H9 (cell line): ENCODE results near the gene CDC42EP1. TPM values are rescaled to one million over a fixed set of nuclear protein-coding genes. Genes with fewer than 3 reads are reported as not detected.

Experiments used
- DNase-seq: peaks from one replicate; pipeline ENCODE4 v3.0.0-alpha.2; 2017
- H2AFZ ChIP-seq: one replicate; pipeline ENCODE4 v1.6.1; 2013; ENCODE audit warnings: mild to moderate bottlenecking, low read length, control low read depth, moderate library complexity
- H2AK5ac ChIP-seq: 2 replicates; pipeline ENCODE4 v1.6.1; 2013; ENCODE audit warnings: low read length, control low read depth, mixed read lengths; ENCODE audit not compliant: insufficient read length
- H2BK120ac ChIP-seq: one replicate; pipeline ENCODE4 v1.6.1; 2013; ENCODE audit warnings: low read depth, mild to moderate bottlenecking, low read length, control low read depth, inconsistent platforms; ENCODE audit not compliant: poor library complexity, severe bottlenecking
- H2BK12ac ChIP-seq: 2 replicates; pipeline ENCODE4 v1.6.1; 2013; ENCODE audit warnings: low read length, control low read depth, mixed read lengths, low read depth; ENCODE audit not compliant: insufficient read length
- H2BK15ac ChIP-seq: 2 replicates; pipeline ENCODE4 v1.6.1; 2013; ENCODE audit warnings: low read depth, low read length, control low read depth
- H2BK20ac ChIP-seq: one replicate; pipeline ENCODE4 v1.6.1; 2013; ENCODE audit warnings: low read depth, mild to moderate bottlenecking, low read length, control low read depth, inconsistent platforms; ENCODE audit not compliant: poor library complexity, severe bottlenecking
- H2BK5ac ChIP-seq: 2 replicates; pipeline ENCODE4 v1.6.1; 2013; ENCODE audit warnings: low read length, control low read depth, mixed read lengths; ENCODE audit not compliant: insufficient read length
- H3K14ac ChIP-seq: 2 replicates; pipeline ENCODE4 v1.6.1; 2013; ENCODE audit warnings: low read length, control low read depth; ENCODE audit not compliant: insufficient read depth
- H3K18ac ChIP-seq: 2 replicates; pipeline ENCODE4 v1.6.1; 2013; ENCODE audit warnings: low read depth, mild to moderate bottlenecking, mixed read lengths, low read length, control low read depth; ENCODE audit not compliant: insufficient read length
- H3K23ac ChIP-seq: 2 replicates; pipeline ENCODE4 v1.6.1; 2013; ENCODE audit warnings: low read length, control low read depth, mixed read lengths, low read depth; ENCODE audit not compliant: insufficient read length
- H3K23me2 ChIP-seq: 2 replicates; pipeline ENCODE4 v1.6.1; 2013; ENCODE audit warnings: low read depth, mild to moderate bottlenecking, mixed read lengths, low read length, control low read depth; ENCODE audit not compliant: insufficient read length, poor library complexity, severe bottlenecking
- H3K27ac ChIP-seq: 2 replicates; pipeline ENCODE4 v1.5.1; 2013; ENCODE audit warnings: low read length, control low read depth, mixed read lengths, low read depth; ENCODE audit not compliant: insufficient read length
- H3K27me3 ChIP-seq: 2 replicates; pipeline ENCODE4 v1.6.1; 2013; ENCODE audit warnings: low read length, control low read depth, inconsistent platforms; ENCODE audit not compliant: insufficient read depth
- H3K4ac ChIP-seq: 2 replicates; pipeline ENCODE4 v1.6.1; 2013; ENCODE audit warnings: low read depth, mild to moderate bottlenecking, control low read depth, inconsistent platforms, low read length, moderate library complexity
- H3K4me1 ChIP-seq: 2 replicates; pipeline ENCODE4 v1.6.1; 2013; ENCODE audit warnings: low read length, control low read depth, inconsistent platforms; ENCODE audit not compliant: insufficient read depth
- H3K4me2 ChIP-seq: 2 replicates; pipeline ENCODE4 v1.6.1; 2013; ENCODE audit warnings: low read length, control low read depth, mixed read lengths; ENCODE audit not compliant: insufficient read length, insufficient read depth
- H3K56ac ChIP-seq: 2 replicates; pipeline ENCODE4 v1.6.1; 2013; ENCODE audit warnings: low read depth, mild to moderate bottlenecking, mixed read lengths, low read length, control low read depth; ENCODE audit not compliant: insufficient read length
- H3K79me1 ChIP-seq: 2 replicates; pipeline ENCODE4 v1.6.1; 2013; ENCODE audit warnings: low read depth, mild to moderate bottlenecking, moderate library complexity, low read length, control low read depth, inconsistent platforms; ENCODE audit not compliant: insufficient read depth, poor library complexity, severe bottlenecking
- H3K79me2 ChIP-seq: 2 replicates; pipeline ENCODE4 v1.6.1; 2013; ENCODE audit warnings: low read length, control low read depth, inconsistent platforms; ENCODE audit not compliant: insufficient read depth
- H3K9ac ChIP-seq: 2 replicates; pipeline ENCODE4 v1.6.1; 2013; ENCODE audit warnings: low read length, control low read depth, mixed read lengths; ENCODE audit not compliant: insufficient read length; ENCODE audit errors: extremely low read depth
- H3K9me3 ChIP-seq: one replicate; pipeline ENCODE4 v1.6.1; 2013; ENCODE audit warnings: low read depth, low read length, inconsistent platforms; ENCODE audit not compliant: control insufficient read depth
- H3T11ph ChIP-seq: one replicate; pipeline ENCODE4 v1.6.1; 2013; ENCODE audit warnings: mild to moderate bottlenecking, low read length, control low read depth, inconsistent platforms
- H4K20me1 ChIP-seq: one replicate; pipeline ENCODE4 v1.6.1; 2013; ENCODE audit not compliant: control insufficient read depth, insufficient read length, insufficient read depth
- H4K5ac ChIP-seq: 2 replicates; pipeline ENCODE4 v1.6.1; 2013; ENCODE audit warnings: low read depth, mild to moderate bottlenecking, mixed read lengths, low read length, control low read depth; ENCODE audit not compliant: insufficient read length
- H4K8ac ChIP-seq: replicated peaks from 2 replicates; pipeline ENCODE4 v1.6.1; 2013; ENCODE audit warnings: low read length, control low read depth, mixed read lengths, low read depth; ENCODE audit not compliant: insufficient read length
- H4K91ac ChIP-seq: 2 replicates; pipeline ENCODE4 v1.6.1; 2013; ENCODE audit warnings: low read depth, mild to moderate bottlenecking, moderate library complexity, mixed read lengths, low read length, control low read depth; ENCODE audit not compliant: insufficient read length
- H3K27ac Mint-ChIP-seq, 3 experiments: 2 replicates in 2 of 3; 3 replicates in 1 of 3; pipeline ENCODE4 v1.8.0; 2020 to 2021; ENCODE audit warnings: mixed read lengths in 3 of 3, mild to moderate bottlenecking in 1 of 3, moderate library complexity in 1 of 3
- H3K27me3 Mint-ChIP-seq: 2 replicates; pipeline ENCODE4 v1.8.0; 2021; ENCODE audit warnings: low read depth, mild to moderate bottlenecking, moderate library complexity, mixed read lengths
- H3K36me3 Mint-ChIP-seq, 3 experiments: 2 replicates in 2 of 3; 3 replicates in 1 of 3; pipeline ENCODE4 v1.8.0; 2020 to 2021; ENCODE audit warnings: low read depth in 3 of 3, mixed read lengths in 3 of 3; ENCODE audit not compliant: insufficient read depth in 1 of 3
- H3K4me1 Mint-ChIP-seq, 2 experiments: 2 replicates each; pipeline ENCODE4 v1.8.0; 2020; ENCODE audit warnings: mixed read lengths in 2 of 2
- H3K4me3 Mint-ChIP-seq, 2 experiments: 2 replicates in 1 of 2; 3 replicates in 1 of 2; pipeline ENCODE4 v1.8.0; 2020 to 2021; ENCODE audit warnings: mild to moderate bottlenecking in 2 of 2, mixed read lengths in 2 of 2, moderate library complexity in 1 of 2
- H3K9me3 Mint-ChIP-seq, 2 experiments: 2 replicates in 1 of 2; 3 replicates in 1 of 2; pipeline ENCODE4 v1.8.0; 2020; ENCODE audit warnings: mild to moderate bottlenecking in 2 of 2, mixed read lengths in 2 of 2, moderate library complexity in 1 of 2
- WGBS: extraction: QIAGEN DNeasy Blood & Tissue Kit; methylation state at CpG from one replicate; pipeline ENCODE4 v1.1.7; 2013; ENCODE audit warnings: missing lambda C conversion rate, low lambda C conversion rate, mixed read lengths; ENCODE audit not compliant: insufficient read length; ENCODE audit errors: extremely low coverage; 5-methylcytosine and 5-hydroxymethylcytosine counted together
- total RNA-seq: library from RNA; stranded (reverse); gene quantifications from 2 replicates; pipeline ENCODE4 v1.2.1, GENCODE V29; 2021
- TF ChIP-seq, protein P1 (sequence below): fragments of 200-600 bp; sonication (generic); conservative IDR thresholded peaks from 3 replicates; pipeline ENCODE4 v1.8.0; 2021; ENCODE audit warnings: antibody characterized with exemption, mild to moderate bottlenecking

The CDC42EP1 gene
- total RNA-seq, 1 experiment from 2014 or later, result 23.0 TPM

GRCh38 chr22:37618674-37619073, 58.4 kb downstream of the CDC42EP1 start:
- no peak overlapping the region for H4K8ac ChIP-seq
- no peaks in the 10 kb centered on the region for H4K20me1 ChIP-seq
- H3K18ac ChIP-seq, result no peak overlapping the region
- no peaks in the 10 kb centered on the region for H3K27me3 ChIP-seq
- Mint-ChIP-seq H3K36me3 (peaks cover 10 to 50% (median 49%) of the 10 kb centered on the region in 3 experiments; a peak in 6 of 7 replicates), H3K27me3 (no peaks in the 10 kb centered on the region; the same call in 1 of the 2 replicates), H3K9me3 (no peaks in the 10 kb centered on the region), H3K27ac (no peak overlapping the region), H3K4me3 (no peak overlapping the region), H3K4me1 (peaks cover 1% of the 10 kb centered on the region in 2 experiments)
- H3K4me2 ChIP-seq, result no peak overlapping the region
- no peak overlapping the region for H3K9ac ChIP-seq
- no peak overlapping the region for H2BK12ac ChIP-seq
- H3K79me1 ChIP-seq, result no peaks in the 10 kb centered on the region
- H2AK5ac ChIP-seq, result no peak overlapping the region
- H2BK120ac ChIP-seq, result no peak overlapping the region
- no peak overlapping the region for H4K91ac ChIP-seq
- H2BK20ac ChIP-seq, result no peak overlapping the region
- no peak overlapping the region for H3K56ac ChIP-seq
- H2BK15ac ChIP-seq, result no peak overlapping the region
- no peak overlapping the region for H3T11ph ChIP-seq
- peaks cover under 1% of the 10 kb centered on the region; the same call in 1 of the 2 replicates for H3K4me1 ChIP-seq
- no peak overlapping the region for H3K23ac ChIP-seq
- TF ChIP-seq, protein P1, sequence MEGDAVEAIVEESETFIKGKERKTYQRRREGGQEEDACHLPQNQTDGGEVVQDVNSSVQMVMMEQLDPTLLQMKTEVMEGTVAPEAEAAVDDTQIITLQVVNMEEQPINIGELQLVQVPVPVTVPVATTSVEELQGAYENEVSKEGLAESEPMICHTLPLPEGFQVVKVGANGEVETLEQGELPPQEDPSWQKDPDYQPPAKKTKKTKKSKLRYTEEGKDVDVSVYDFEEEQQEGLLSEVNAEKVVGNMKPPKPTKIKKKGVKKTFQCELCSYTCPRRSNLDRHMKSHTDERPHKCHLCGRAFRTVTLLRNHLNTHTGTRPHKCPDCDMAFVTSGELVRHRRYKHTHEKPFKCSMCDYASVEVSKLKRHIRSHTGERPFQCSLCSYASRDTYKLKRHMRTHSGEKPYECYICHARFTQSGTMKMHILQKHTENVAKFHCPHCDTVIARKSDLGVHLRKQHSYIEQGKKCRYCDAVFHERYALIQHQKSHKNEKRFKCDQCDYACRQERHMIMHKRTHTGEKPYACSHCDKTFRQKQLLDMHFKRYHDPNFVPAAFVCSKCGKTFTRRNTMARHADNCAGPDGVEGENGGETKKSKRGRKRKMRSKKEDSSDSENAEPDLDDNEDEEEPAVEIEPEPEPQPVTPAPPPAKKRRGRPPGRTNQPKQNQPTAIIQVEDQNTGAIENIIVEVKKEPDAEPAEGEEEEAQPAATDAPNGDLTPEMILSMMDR, result no peak
- no peak overlapping the region for H4K5ac ChIP-seq
- no peak overlapping the region for H3K14ac ChIP-seq
- no peaks in the 10 kb centered on the region for H3K23me2 ChIP-seq
- no peak overlapping the region for H2BK5ac ChIP-seq
- no CpG with 5 or more reads among the region's 6 CpGs for WGBS
- no peak overlapping the region for H3K27ac ChIP-seq
- H2AFZ ChIP-seq, result no peak overlapping the region
- H3K79me2 ChIP-seq, result no peaks in the 10 kb centered on the region
- no peak for DNase-seq
- H3K9me3 ChIP-seq, result no peaks in the 10 kb centered on the region
- no peak overlapping the region for H3K4ac ChIP-seq

Other genes starting within 250 kb of the CDC42EP1 start
- 0.64 and 0.70 TPM in 2 replicates for gene ELFN2, start 133.0 kb upstream of the CDC42EP1 start, total RNA-seq
- gene MFNG, start 74.1 kb upstream of the CDC42EP1 start, total RNA-seq, result 2.0 and 3.3 TPM in 2 replicates
- 17.1 and 17.7 TPM in 2 replicates for gene CARD10, start 41.1 kb upstream of the CDC42EP1 start, total RNA-seq
- gene LGALS2, start 19.6 kb downstream of the CDC42EP1 start, total RNA-seq, result not detected in 2 replicates
- 56.0 and 61.7 TPM in 2 replicates for gene GGA1, start 48.4 kb downstream of the CDC42EP1 start, total RNA-seq
- 33.6 and 35.1 TPM in 2 replicates for gene SH3BP1, start 79.2 kb downstream of the CDC42EP1 start, total RNA-seq
- gene PDXP, start 98.2 kb downstream of the CDC42EP1 start, total RNA-seq, result 38.9 and 41.0 TPM in 2 replicates
- 32.8 and 33.6 TPM in 2 replicates for gene LGALS1, start 115.2 kb downstream of the CDC42EP1 start, total RNA-seq
- 30.4 and 35.4 TPM in 2 replicates for gene NOL12, start 125.9 kb downstream of the CDC42EP1 start, total RNA-seq
- gene TRIOBP, start 136.6 kb downstream of the CDC42EP1 start, total RNA-seq, result 50.8 and 52.7 TPM in 2 replicates
- gene GCAT, start 247.5 kb downstream of the CDC42EP1 start, total RNA-seq, result 26.9 and 28.8 TPM in 2 replicates